ENCODE data around the gene AOAH. TPM values are rescaled to one million over a fixed set of nuclear protein-coding genes. Genes with fewer than 3 reads are reported as not detected.

The AOAH gene
- total RNA-seq, 5 donors from 2014 or later (not counting 1 experiment from before 2014, with no cell fraction given), result 13.0 to 78.5 (median 27.5) TPM

GRCh38 chr7:36661135-36661840, 63.0 kb downstream of the AOAH start:
- CTCF ChIA-PET, result no interaction called here
- Histone ChIP-seq H3K9me3 (no peaks in the 10 kb centered on the region), H3K4me1 (ENCODE audit: control insufficient read depth in 1 of 2, extremely low read depth in 1 of 2, insufficient read depth in 2 of 2, low read length in 2 of 2) (peaks cover 2 to 19% of the 10 kb centered on the region in 2 experiments), H3K27ac (ENCODE audit: low read length) (no peak overlapping the region), H3K4me3 (ENCODE audit: control insufficient read depth in 1 of 2, extremely low read depth in 1 of 2, low read length in 1 of 2) (no peak overlapping the region), H3K36me3 (ENCODE audit: control insufficient read depth in 2 of 2, extremely low read depth in 1 of 2, insufficient read depth in 1 of 2, low read length in 1 of 2) (peaks cover 0 to 11% of the 10 kb centered on the region in 2 donors), H3K27me3 (replicated peaks in 1 of 2; ENCODE audit: control insufficient read depth in 2 of 2, extremely low read depth in 1 of 2, insufficient read depth in 2 of 2, low read length in 1 of 2) (no peaks in the 10 kb centered on the region)
- H3K9me3 Mint-ChIP-seq, result no peaks in the 10 kb centered on the region
- H3K36me3 Mint-ChIP-seq, result no peaks in the 10 kb centered on the region
- no peak for DNase-seq
- 90% methylated on average over 3 of the region's 7 CpGs for WGBS (ENCODE audit: insufficient coverage)
- H3K27ac Mint-ChIP-seq, result peak overlapping the region in 1 of 2 donors; percentile 44
- POLR2A ChIA-PET, result interaction anchor here in 1 of 2 donors (0.6 kb wide), 1 partner anchor 17 kb away, joined by 3 read pairs; no protein-coding TSS in a partner anchor
- peak in 1 of 4 experiments; percentile 40 for ATAC-seq (replicated peaks in 1 of 4)
- H3K27me3 Mint-ChIP-seq, result no peaks in the 10 kb centered on the region
- peaks cover 11 to 24% (median 14%) of the 10 kb centered on the region in 3 donors for H3K4me1 Mint-ChIP-seq
- no peak overlapping the region for H3K4me3 Mint-ChIP-seq

- H3K4me1 ChIP-seq (ENCODE audit: control insufficient read depth in 1 of 2, extremely low read depth in 1 of 2, insufficient read depth in 2 of 2, low read length in 2 of 2), result peaks cover 2 to 22% of the 10 kb centered on the region in 2 experiments
- H3K4me1 Mint-ChIP-seq, result peaks cover 11 to 25% (median 23%) of the 10 kb centered on the region in 3 donors
- no peaks in the 10 kb centered on the region for H3K27me3 ChIP-seq (replicated peaks in 1 of 2; ENCODE audit: control insufficient read depth in 2 of 2, extremely low read depth in 1 of 2, insufficient read depth in 2 of 2, low read length in 1 of 2)
- peaks cover 4% of the 10 kb centered on the region for H3K36me3 Mint-ChIP-seq
- no peak overlapping the region for H3K4me3 Mint-ChIP-seq
- H3K4me3 ChIP-seq (ENCODE audit: control insufficient read depth in 1 of 2, extremely low read depth in 1 of 2, low read length in 1 of 2), result no peak overlapping the region
- ATAC-seq (replicated peaks in 1 of 4) (no peak), DNase-seq (no peak)
- H3K27ac Mint-ChIP-seq, result no peak overlapping the region
- CTCF ChIA-PET, result interaction anchor here in 1 of 2 donors (0.6 kb wide), 1 partner anchor 204 kb away, joined by 7 read pairs; no protein-coding TSS in a partner anchor
- H3K36me3 ChIP-seq (ENCODE audit: control insufficient read depth in 2 of 2, extremely low read depth in 1 of 2, insufficient read depth in 1 of 2, low read length in 1 of 2), result peaks cover 0 to 19% of the 10 kb centered on the region in 2 donors
- no peak overlapping the region for H3K27ac ChIP-seq (ENCODE audit: low read length)
- POLR2A ChIA-PET, result interaction anchor here in 1 of 2 donors (0.6 kb wide), 1 partner anchor 8 kb away, joined by 3 read pairs; no protein-coding TSS in a partner anchor
- H3K9me3 Mint-ChIP-seq, result no peaks in the 10 kb centered on the region
- H3K9me3 ChIP-seq, result no peaks in the 10 kb centered on the region
- H3K27me3 Mint-ChIP-seq, result no peaks in the 10 kb centered on the region
- WGBS (ENCODE audit: insufficient coverage), result 98% methylated on average over 9 of the region's 13 CpGs
Measured at GRCh38 chr7:36659638-36660341, 64.5 kb downstream of the AOAH start.

GRCh38 chr7:36659172-36659516, 65.2 kb downstream of the AOAH start:
- CTCF ChIA-PET, result no interaction called here
- Mint-ChIP-seq H3K4me1 (peaks cover 12 to 31% (median 27%) of the 10 kb centered on the region in 3 donors), H3K27ac (no peak overlapping the region), H3K9me3 (no peaks in the 10 kb centered on the region), H3K36me3 (peaks cover 4% of the 10 kb centered on the region), H3K4me3 (no peak overlapping the region), H3K27me3 (no peaks in the 10 kb centered on the region)
- 84% methylated on average over 3 of the region's 4 CpGs for WGBS (ENCODE audit: insufficient coverage)
- DNase-seq, result no peak
- ATAC-seq (replicated peaks in 1 of 4), result no peak
- H3K4me1 ChIP-seq (ENCODE audit: control insufficient read depth in 1 of 2, extremely low read depth in 1 of 2, insufficient read depth in 2 of 2, low read length in 2 of 2), result peaks cover 2 to 22% of the 10 kb centered on the region in 2 experiments
- peaks cover 0 to 20% of the 10 kb centered on the region in 2 donors for H3K36me3 ChIP-seq (ENCODE audit: control insufficient read depth in 2 of 2, extremely low read depth in 1 of 2, insufficient read depth in 1 of 2, low read length in 1 of 2)
- POLR2A ChIA-PET, result no interaction called here
- H3K4me3 ChIP-seq (ENCODE audit: control insufficient read depth in 1 of 2, extremely low read depth in 1 of 2, low read length in 1 of 2), result no peak overlapping the region
- H3K27ac ChIP-seq (ENCODE audit: low read length), result peak overlapping the region; percentile 4
- H3K9me3 ChIP-seq, result no peaks in the 10 kb centered on the region
- no peaks in the 10 kb centered on the region for H3K27me3 ChIP-seq (replicated peaks in 1 of 2; ENCODE audit: control insufficient read depth in 2 of 2, extremely low read depth in 1 of 2, insufficient read depth in 2 of 2, low read length in 1 of 2)

GRCh38 chr7:36658335-36659171, 65.7 kb downstream of the AOAH start:
- ATAC-seq (replicated peaks in 1 of 4) (no peak), DNase-seq (no peak)
- Mint-ChIP-seq H3K4me3 (no peak overlapping the region), H3K27ac (no peak overlapping the region), H3K27me3 (no peaks in the 10 kb centered on the region), H3K36me3 (peaks cover 4% of the 10 kb centered on the region), H3K4me1 (peaks cover 15 to 36% (median 32%) of the 10 kb centered on the region in 3 donors), H3K9me3 (no peaks in the 10 kb centered on the region)
- ChIA-PET POLR2A (no interaction called here), CTCF (interaction anchor here in 1 of 2 donors (1.3 kb wide), 1 partner anchor 171 kb away, joined by 3 read pairs; no protein-coding TSS in a partner anchor)
- Histone ChIP-seq H3K4me1 (ENCODE audit: control insufficient read depth in 1 of 2, extremely low read depth in 1 of 2, insufficient read depth in 2 of 2, low read length in 2 of 2) (peaks cover 7 to 24% of the 10 kb centered on the region in 2 experiments), H3K27ac (ENCODE audit: low read length) (peak overlapping the region; percentile 4), H3K27me3 (replicated peaks in 1 of 2; ENCODE audit: control insufficient read depth in 2 of 2, extremely low read depth in 1 of 2, insufficient read depth in 2 of 2, low read length in 1 of 2) (no peaks in the 10 kb centered on the region), H3K9me3 (no peaks in the 10 kb centered on the region), H3K36me3 (ENCODE audit: control insufficient read depth in 2 of 2, extremely low read depth in 1 of 2, insufficient read depth in 1 of 2, low read length in 1 of 2) (peaks cover 0 to 24% of the 10 kb centered on the region in 2 donors), H3K4me3 (ENCODE audit: control insufficient read depth in 1 of 2, extremely low read depth in 1 of 2, low read length in 1 of 2) (no peak overlapping the region)
- no CpG with 5 or more reads among the region's 8 CpGs for WGBS (ENCODE audit: insufficient coverage)

- peaks cover 0 to 30% of the 10 kb centered on the region in 2 donors for H3K36me3 ChIP-seq (ENCODE audit: control insufficient read depth in 2 of 2, extremely low read depth in 1 of 2, insufficient read depth in 1 of 2, low read length in 1 of 2)
- Mint-ChIP-seq H3K27me3 (no peaks in the 10 kb centered on the region), H3K9me3 (no peaks in the 10 kb centered on the region), H3K27ac (peak overlapping the region; percentile 33 to 84), H3K4me3 (no peak overlapping the region), H3K36me3 (peaks cover 4% of the 10 kb centered on the region), H3K4me1 (peaks cover 24 to 43% (median 30%) of the 10 kb centered on the region in 3 donors)
- H3K4me3 ChIP-seq (ENCODE audit: control insufficient read depth in 1 of 2, extremely low read depth in 1 of 2, low read length in 1 of 2), result no peak overlapping the region
- CTCF ChIA-PET, result interaction anchor here in 1 of 2 donors (0.6 kb wide), 1 partner anchor 172 kb away, joined by 3 read pairs; no protein-coding TSS in a partner anchor
- peak overlapping the region; percentile 46 for H3K27ac ChIP-seq (ENCODE audit: low read length)
- H3K4me1 ChIP-seq (ENCODE audit: control insufficient read depth in 1 of 2, extremely low read depth in 1 of 2, insufficient read depth in 2 of 2, low read length in 2 of 2), result peaks cover 10 to 26% of the 10 kb centered on the region in 2 experiments
- peak in 1 of 4 experiments; percentile 16 for ATAC-seq (replicated peaks in 1 of 4)
- no peaks in the 10 kb centered on the region for H3K27me3 ChIP-seq (replicated peaks in 1 of 2; ENCODE audit: control insufficient read depth in 2 of 2, extremely low read depth in 1 of 2, insufficient read depth in 2 of 2, low read length in 1 of 2)
- POLR2A ChIA-PET, result interaction anchor here in 1 of 2 donors (0.7 kb wide), 1 partner anchor 20 kb away, joined by 3 read pairs; no protein-coding TSS in a partner anchor
- peak in 1 of 35 experiments; percentile 42 for DNase-seq
- 80% methylated on average over 4 of the region's 8 CpGs for WGBS (ENCODE audit: insufficient coverage)
- H3K9me3 ChIP-seq, result no peaks in the 10 kb centered on the region
Measured at GRCh38 chr7:36657036-36657660, 67.1 kb downstream of the AOAH start.
